Eye (tissue), 1 donor: ENCODE data around the gene DYNC2H1.
"Not testable (repeated sequence)": the region's sequence is repeated elsewhere in the genome, so short reads cannot be mapped to it uniquely, and the experiment has no call there.

Experiments
- DNase-seq: peaks from one replicate; pipeline ENCODE4 v3.0.0-alpha.2; 2015

Gene DYNC2H1

GRCh38 chr11:103108933-103109817 is at the start of gene DYNC2H1:
TSS of gene DYNC2H1 (plus strand) at chr11:103109426. CDS start at chr11:103109575, 149 bp downstream.
- peak; percentile 96 for DNase-seq

- DNase-seq = no peak
These were observed 47.6 kb upstream of the DYNC2H1 start for GRCh38 chr11:103061656-103062055.

GRCh38 chr11:103067118-103067517 is 42.1 kb upstream of the DYNC2H1 start:
- DNase-seq = no peak

GRCh38 chr11:103069367-103069766 is 39.9 kb upstream of the DYNC2H1 start:
- no peak for DNase-seq

GRCh38 chr11:103070142-103070541 is 39.1 kb upstream of the DYNC2H1 start:
- no peak for DNase-seq

GRCh38 chr11:103071008-103071407 is 38.2 kb upstream of the DYNC2H1 start:
- no peak for DNase-seq

- no peak for DNase-seq
These were observed 32.9 kb upstream of the DYNC2H1 start for GRCh38 chr11:103076361-103076760.

- DNase-seq = no peak
These were observed 31.7 kb upstream of the DYNC2H1 start for GRCh38 chr11:103077554-103077953.

GRCh38 chr11:103078710-103079109 is 30.5 kb upstream of the DYNC2H1 start:
- no peak for DNase-seq

GRCh38 chr11:103079833-103080232 is 29.4 kb upstream of the DYNC2H1 start:
- no peak for DNase-seq

- no peak for DNase-seq
These were observed 23.4 kb upstream of the DYNC2H1 start for GRCh38 chr11:103085758-103086365.

- no peak for DNase-seq
These were observed 22.8 kb upstream of the DYNC2H1 start for GRCh38 chr11:103086461-103086860.

GRCh38 chr11:103091064-103091800 is 18.0 kb upstream of the DYNC2H1 start:
- DNase-seq = peak; percentile 71

- DNase-seq = peak; percentile 98
These were observed 17.3 kb upstream of the DYNC2H1 start, which contains the start of gene DCUN1D5 for GRCh38 chr11:103091801-103092524. TSS of gene DCUN1D5 (minus strand) at chr11:103092160. CDS start at chr11:103091872, 288 bp downstream.

GRCh38 chr11:103097279-103097678 is 11.9 kb upstream of the DYNC2H1 start:
- no peak for DNase-seq

- no peak for DNase-seq
These were observed 677 bp downstream of the DYNC2H1 start for GRCh38 chr11:103109818-103110388.

GRCh38 chr11:103110391-103110790 is 1.2 kb downstream of the DYNC2H1 start:
- DNase-seq = peak; percentile 24

GRCh38 chr11:103111400-103111799 is 2.2 kb downstream of the DYNC2H1 start:
- no peak for DNase-seq

- DNase-seq = peak; percentile 6
These were observed 3.1 kb downstream of the DYNC2H1 start for GRCh38 chr11:103112364-103112763.

- no peak for DNase-seq
These were observed 5.6 kb downstream of the DYNC2H1 start for GRCh38 chr11:103114836-103115235.

- DNase-seq = no peak
These were observed 16.2 kb downstream of the DYNC2H1 start for GRCh38 chr11:103125462-103125861.

GRCh38 chr11:103141986-103142385 is 32.8 kb downstream of the DYNC2H1 start:
- not testable (repeated sequence) for DNase-seq
